Stimulated activated CD4-positive, alpha-beta T cell treated with anti-CD3 and anti-CD28 coated beads, TNF-alpha, amount 100 ng/mL, for 4 hours (primary cell): ENCODE results near the gene MAPK8IP1.
"Not testable (repeated sequence)": the region's sequence is repeated elsewhere in the genome, so short reads cannot be mapped to it uniquely, and the experiment has no call there.

ENCODE experiments used
- DNase-seq, 3 experiments: peaks; one replicate each; pipeline ENCODE4 v3.0.0-alpha.2; 2020; ENCODE audit warnings: low read depth in 3 of 3

MAPK8IP1 gene

DNA sequence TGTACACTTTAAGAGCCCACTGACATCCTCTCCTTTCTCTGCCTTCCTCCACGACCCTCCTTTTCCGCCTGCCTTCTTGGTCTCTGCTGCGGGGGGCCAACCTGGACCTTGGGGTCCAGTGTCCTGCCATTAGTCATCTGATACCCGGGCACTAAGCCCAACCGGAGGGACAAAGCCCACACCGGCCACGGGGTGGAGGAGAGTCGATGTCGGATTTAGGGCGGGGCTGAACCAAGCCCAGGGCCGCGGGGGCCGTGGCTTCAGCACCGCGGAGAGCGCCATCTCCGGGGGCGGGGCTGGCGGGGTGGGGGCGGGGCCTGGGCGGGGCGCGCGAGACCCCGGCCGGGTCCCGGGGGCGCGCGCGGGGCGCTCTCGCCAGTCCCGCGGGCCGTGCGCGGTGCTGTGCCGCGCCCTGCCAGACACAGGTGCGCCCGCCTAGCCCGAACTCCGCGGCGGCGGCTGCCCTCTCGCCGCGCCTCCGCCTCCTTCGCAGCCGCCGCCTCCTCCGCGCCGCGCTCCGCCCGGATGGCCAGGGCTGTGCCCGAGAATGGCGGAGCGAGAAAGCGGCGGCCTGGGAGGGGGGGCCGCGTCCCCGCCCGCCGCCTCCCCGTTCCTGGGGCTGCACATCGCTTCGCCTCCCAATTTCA is at the start of gene MAPK8IP1:
MAPK8IP1 (plus strand) TSS at position 378 of the 647 bp plus-strand sequence; CDS start at position 548, 170 bp downstream.
- peak in 2 of 3 experiments; percentile 22 to 33 for DNase-seq

GRCh38 chr11:45839204-45839603 is 46.2 kb upstream of the MAPK8IP1 start:
- DNase-seq: no peak

GRCh38 chr11:45840251-45840650 is 45.2 kb upstream of the MAPK8IP1 start:
- DNase-seq: not testable (repeated sequence)

DNA sequence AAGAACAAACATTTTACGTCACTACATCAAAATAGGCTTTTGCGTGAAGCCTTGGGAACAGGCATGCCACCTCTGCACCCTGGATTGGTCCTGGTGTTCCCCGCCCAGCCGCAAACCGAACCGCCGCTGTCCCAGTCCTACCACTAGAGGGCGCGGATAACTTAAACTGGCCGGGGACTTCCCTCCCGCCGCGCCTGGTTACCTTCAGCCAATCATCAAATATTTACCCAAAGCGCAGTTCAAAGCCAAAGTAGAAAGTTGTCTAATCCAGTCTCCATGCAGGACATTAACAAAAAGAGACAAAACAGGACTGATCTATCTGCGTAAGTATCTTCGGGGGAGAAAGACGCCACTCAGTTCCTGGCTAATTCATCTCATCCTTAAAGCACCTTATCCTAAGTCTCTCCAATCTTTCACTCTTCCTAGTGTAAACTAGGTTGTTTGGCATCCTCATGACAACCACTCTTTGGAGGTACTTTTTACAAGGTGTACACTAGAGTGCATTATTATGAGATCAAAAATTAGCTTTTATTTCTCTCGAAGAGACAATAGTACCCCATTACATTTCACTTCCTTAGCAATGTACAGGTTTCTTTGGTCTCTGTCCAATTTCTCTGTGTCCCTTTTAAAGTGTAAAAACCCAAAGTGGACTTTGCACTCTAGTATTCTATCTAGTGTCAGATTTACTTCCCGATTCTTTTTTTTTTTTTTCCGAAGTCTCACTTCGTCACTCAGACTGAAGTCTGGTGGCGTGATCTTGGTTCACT is 42.1 kb upstream of the MAPK8IP1 start:
- DNase-seq: peak; percentile 60 to 75 (median 67)

DNA sequence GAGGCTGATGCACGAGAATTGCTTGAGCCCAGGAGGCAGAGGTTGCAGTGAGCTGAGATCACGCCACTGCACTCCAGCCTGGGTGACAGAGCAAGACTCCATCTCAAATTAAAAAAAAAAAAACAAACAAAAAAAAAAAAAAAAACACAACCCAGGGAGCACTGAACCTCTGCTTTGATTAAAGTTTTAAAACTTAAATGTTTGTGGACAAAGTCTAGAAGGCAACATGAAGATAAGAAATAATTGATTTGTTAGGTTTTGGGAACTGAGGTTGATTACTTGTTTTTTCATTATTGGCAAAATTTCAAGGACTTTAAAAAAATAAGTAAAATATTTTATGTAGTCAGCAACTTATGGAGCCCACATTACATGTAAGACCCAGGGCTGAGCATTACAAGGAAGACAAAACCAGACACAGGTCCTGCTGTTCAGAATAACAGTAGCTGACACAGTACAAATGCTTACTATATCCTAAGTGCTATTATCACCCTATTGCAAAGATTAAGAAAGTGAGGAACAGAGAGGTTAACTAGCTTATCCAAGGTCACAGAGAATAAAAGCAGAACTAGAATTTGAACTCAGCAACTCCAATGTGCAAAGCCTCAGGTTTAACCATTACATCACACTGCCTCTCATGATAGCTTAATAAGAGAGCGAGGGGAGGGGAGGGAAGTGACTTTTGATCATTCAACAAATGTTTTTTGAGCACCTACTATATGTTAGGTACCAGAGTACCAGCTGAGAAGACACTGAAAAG is 40.5 kb upstream of the MAPK8IP1 start:
- DNase-seq: no peak

GRCh38 chr11:45846174-45846675 is 39.2 kb upstream of the MAPK8IP1 start:
- no peak for DNase-seq

DNA sequence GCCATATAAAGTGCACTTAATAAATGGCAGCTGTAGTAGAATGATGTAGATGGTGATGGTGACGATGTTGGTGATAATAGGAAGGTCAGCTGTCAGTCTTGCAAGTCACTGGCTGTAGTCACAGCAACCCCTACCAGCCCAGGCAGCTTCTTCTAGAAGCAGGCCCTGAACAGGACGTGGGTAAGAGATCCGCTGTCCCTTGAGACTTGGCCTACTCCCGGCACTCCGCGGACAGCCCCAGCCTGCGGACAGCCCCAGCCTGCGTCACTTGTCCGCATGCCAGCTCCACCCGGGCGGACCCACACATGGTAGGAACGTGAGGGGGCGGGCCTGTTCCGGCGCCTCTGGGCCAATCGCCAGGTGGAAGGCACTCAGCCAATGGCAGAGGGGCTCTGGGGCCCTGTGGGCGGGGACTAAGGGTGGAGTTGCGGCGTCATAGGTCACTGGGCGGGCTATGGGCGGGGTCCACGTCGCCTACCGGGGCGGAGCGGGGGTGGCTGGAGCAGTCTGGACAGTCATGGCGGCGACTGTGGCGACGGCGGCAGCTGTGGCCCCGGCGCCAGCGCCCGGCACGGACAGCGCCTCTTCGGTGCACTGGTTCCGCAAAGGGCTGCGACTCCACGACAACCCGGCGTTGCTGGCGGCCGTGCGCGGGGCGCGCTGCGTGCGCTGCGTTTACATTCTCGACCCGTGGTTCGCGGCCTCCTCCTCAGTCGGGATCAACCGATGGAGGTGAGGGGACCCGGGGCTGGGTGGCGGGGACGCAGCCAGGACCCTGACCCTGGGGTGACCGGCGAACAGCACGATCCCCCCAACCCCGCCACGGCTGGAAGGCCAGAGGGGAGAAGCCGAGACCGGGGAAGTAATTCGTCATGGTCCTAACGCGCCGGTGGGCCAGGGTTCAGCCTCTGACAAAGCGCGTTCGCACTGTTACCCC is 38.2 kb upstream of the MAPK8IP1 start, which contains the start of gene CRY2:
CRY2 (plus strand) TSS at position 502 of the 937 bp plus-strand sequence; CDS start at position 518, 16 bp downstream.
- DNase-seq: peak; percentile 98 to 99 (median 99)

DNA sequence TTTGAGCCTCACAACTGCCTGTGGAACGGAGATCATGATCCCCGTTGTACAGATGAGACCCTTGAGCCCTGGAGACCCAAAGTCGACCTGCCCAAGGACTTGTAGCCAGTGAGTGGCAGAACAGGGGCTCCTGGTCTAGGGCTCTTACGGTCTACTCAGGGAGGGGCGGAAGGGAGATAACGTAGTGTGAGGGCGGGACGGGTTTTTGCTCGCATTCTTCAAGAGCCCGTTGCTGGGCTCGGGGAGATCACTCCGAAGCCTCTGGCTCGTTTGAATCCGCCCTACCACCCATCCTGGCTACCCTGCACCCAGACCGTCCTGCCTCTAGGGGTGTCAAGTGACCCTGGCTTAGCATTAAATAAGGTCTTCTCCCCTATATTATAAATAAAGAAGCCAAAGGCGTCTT is 37.5 kb upstream of the MAPK8IP1 start:
- peak in 1 of 3 experiments; percentile 8 for DNase-seq

GRCh38 chr11:45848654-45849081 is 36.8 kb upstream of the MAPK8IP1 start:
- no peak for DNase-seq

GRCh38 chr11:45850446-45850845 is 35.0 kb upstream of the MAPK8IP1 start:
- no peak for DNase-seq

DNA sequence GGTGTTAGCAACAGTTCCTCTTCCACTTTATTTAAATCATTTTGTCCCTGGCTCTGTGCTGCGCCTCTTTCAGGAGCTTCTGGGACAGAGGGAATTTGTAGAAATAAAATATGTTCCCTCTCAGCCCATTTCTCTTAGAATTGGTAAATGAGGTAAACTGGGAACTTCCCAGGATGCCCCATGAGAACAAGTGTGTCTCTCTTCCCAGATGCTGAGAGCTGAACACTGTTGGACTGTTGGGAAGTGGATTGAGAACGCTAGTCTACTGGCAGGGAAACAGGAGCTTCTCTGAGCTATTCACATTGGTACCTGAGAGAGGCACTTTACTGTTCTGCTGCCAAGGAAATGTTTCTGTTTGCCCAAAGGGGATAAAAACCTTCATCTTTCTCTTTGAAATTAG is 34.2 kb upstream of the MAPK8IP1 start:
- DNase-seq: no peak

- DNase-seq: no peak
Observed at GRCh38 chr11:45852018-45852711, 33.3 kb upstream of the MAPK8IP1 start.

- no peak for DNase-seq
Observed at GRCh38 chr11:45852712-45853101, 32.7 kb upstream of the MAPK8IP1 start.

- no peak for DNase-seq
Observed at GRCh38 chr11:45853332-45854219, 31.9 kb upstream of the MAPK8IP1 start.

DNA sequence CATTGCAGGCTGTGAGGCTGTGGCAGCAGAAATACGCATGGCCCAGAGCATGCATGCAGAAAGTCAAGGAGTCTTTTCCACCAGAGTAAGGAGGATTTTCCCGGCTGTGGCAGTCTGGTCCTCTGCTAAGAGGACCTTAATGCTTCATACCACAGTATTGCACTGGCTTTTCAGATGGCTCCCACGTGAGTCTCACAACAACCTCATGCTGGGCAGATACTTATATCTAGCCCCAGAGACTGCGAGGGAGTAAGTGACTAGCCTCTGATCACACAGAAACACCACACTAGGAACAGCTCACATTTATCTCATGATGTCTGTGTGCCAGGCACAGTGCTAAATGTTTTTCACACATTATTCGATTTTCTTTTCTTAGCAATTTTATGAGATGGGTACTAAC is 30.1 kb upstream of the MAPK8IP1 start:
- DNase-seq: no peak

GRCh38 chr11:45856044-45856468 is 29.4 kb upstream of the MAPK8IP1 start:
- no peak for DNase-seq

DNA sequence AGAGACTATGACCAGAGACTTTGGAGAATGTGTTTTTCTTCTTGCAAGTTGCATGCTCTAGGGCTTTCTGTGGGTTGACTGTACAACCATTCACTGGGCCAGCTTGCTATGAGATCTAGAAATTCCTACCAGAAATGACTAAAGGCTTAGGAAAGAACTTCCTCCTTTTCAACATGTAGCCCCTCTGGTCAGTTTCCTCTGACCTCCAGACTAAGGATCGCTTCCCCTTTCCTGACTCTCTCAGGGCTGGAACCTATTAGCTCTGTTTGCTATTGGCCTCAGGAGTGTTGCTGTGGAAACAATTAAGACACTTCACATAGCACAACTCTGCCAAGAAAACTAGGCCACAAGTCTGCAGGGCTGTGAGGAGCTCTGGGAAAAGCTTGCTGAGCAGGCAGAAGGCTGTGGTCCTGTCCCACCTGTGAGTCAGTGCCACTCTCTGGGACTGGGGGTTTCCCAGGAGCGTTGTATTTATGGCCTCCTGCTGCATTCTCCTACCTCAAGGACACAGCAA is 27.4 kb upstream of the MAPK8IP1 start:
- DNase-seq: no peak

- no peak for DNase-seq
Observed at GRCh38 chr11:45858751-45859398, 26.6 kb upstream of the MAPK8IP1 start.
